ENCODE data around the gene SNX24. TPM values are rescaled to one million over a fixed set of nuclear protein-coding genes. Genes with fewer than 3 reads are reported as not detected.

SNX24 gene
- polyA plus RNA-seq, 1 experiment: 14.8 TPM

GRCh38 chr5:122885891-122886290 is 40.5 kb downstream of the SNX24 start:
- Histone ChIP-seq H3K4me3 (ENCODE audit: low read depth, low read length) (no peak overlapping the region), H3K27ac (ENCODE audit: low read depth, low read length) (no peak overlapping the region), H3K27me3 (ENCODE audit: control insufficient read depth, insufficient read depth, low read length) (no peaks in the 10 kb centered on the region), H3K9me3 (ENCODE audit: control insufficient read depth, insufficient read depth, low read length) (no peaks in the 10 kb centered on the region)
- no peak for TF ChIP-seq CTCF (IDR thresholded peaks at IDR 0.05; ENCODE audit: low read depth, low read length)
- ChIA-PET POLR2A (no interaction called here), CTCF (no interaction called here)
- no peak for DNase-seq (ENCODE audit: low read depth, low spot score)

GRCh38 chr5:122895141-122895540 is 49.7 kb downstream of the SNX24 start:
- Histone ChIP-seq H3K9me3 (ENCODE audit: control insufficient read depth, insufficient read depth, low read length) (no peaks in the 10 kb centered on the region), H3K4me3 (ENCODE audit: low read depth, low read length) (no peak overlapping the region), H3K27me3 (ENCODE audit: control insufficient read depth, insufficient read depth, low read length) (no peaks in the 10 kb centered on the region), H3K27ac (ENCODE audit: low read depth, low read length) (no peak overlapping the region)
- POLR2A ChIA-PET: no interaction called here
- no peak for TF ChIP-seq CTCF (IDR thresholded peaks at IDR 0.05; ENCODE audit: low read depth, low read length)
- CTCF ChIA-PET: interaction anchor here (1.5 to 2.2 kb wide), 2 partner anchors 191 to 450 kb away, joined by 6 to 7 read pairs; no protein-coding TSS in a partner anchor
- no peak for DNase-seq (ENCODE audit: low read depth, low spot score)

GRCh38 chr5:122896598-122897282 is 51.3 kb downstream of the SNX24 start:
- Histone ChIP-seq H3K27ac (ENCODE audit: low read depth, low read length) (no peak overlapping the region), H3K9me3 (ENCODE audit: control insufficient read depth, insufficient read depth, low read length) (no peaks in the 10 kb centered on the region), H3K4me3 (ENCODE audit: low read depth, low read length) (no peak overlapping the region), H3K27me3 (ENCODE audit: control insufficient read depth, insufficient read depth, low read length) (no peaks in the 10 kb centered on the region)
- DNase-seq (ENCODE audit: low read depth, low spot score): peak; percentile 70
- CTCF ChIA-PET: interaction anchor here (0.8 to 2.2 kb wide), 17 partner anchors 14 to 527 kb away, joined by 3 to 7 read pairs (median 4); partner anchors contain the start of genes CEP120 and SNX24
- POLR2A ChIA-PET: interaction anchor here (1.0 kb wide), 1 partner anchor 36 kb away, joined by 3 read pairs; no protein-coding TSS in a partner anchor
- TF ChIP-seq CTCF (IDR thresholded peaks at IDR 0.05; ENCODE audit: low read depth, low read length): peak; percentile 58

- Histone ChIP-seq H3K9me3 (ENCODE audit: control insufficient read depth, insufficient read depth, low read length) (no peaks in the 10 kb centered on the region), H3K4me3 (ENCODE audit: low read depth, low read length) (no peak overlapping the region), H3K27ac (ENCODE audit: low read depth, low read length) (no peak overlapping the region), H3K27me3 (ENCODE audit: control insufficient read depth, insufficient read depth, low read length) (no peaks in the 10 kb centered on the region)
- ChIA-PET CTCF (interaction anchor here (1.0 to 2.2 kb wide), 12 partner anchors 14 to 526 kb away, joined by 3 to 7 read pairs (median 4); partner anchors contain the start of genes CEP120 and SNX24), POLR2A (interaction anchor here (1.0 kb wide), 1 partner anchor 37 kb away, joined by 3 read pairs; no protein-coding TSS in a partner anchor)
- no peak for TF ChIP-seq CTCF (IDR thresholded peaks at IDR 0.05; ENCODE audit: low read depth, low read length)
- no peak for DNase-seq (ENCODE audit: low read depth, low spot score)
Observed at GRCh38 chr5:122897283-122897602, 51.8 kb downstream of the SNX24 start.

- CTCF ChIA-PET: no interaction called here
- POLR2A ChIA-PET: no interaction called here
Observed at GRCh38 chr5:122901346-122901745, 55.9 kb downstream of the SNX24 start.

More at GRCh38 chr5:122901346-122901745, 55.9 kb downstream of the SNX24 start:
- no peak overlapping the region for H3K4me3 ChIP-seq (ENCODE audit: low read depth, low read length)
- no peak for DNase-seq (ENCODE audit: low read depth, low spot score)
- no peak overlapping the region for H3K27ac ChIP-seq (ENCODE audit: low read depth, low read length)
- TF ChIP-seq CTCF (IDR thresholded peaks at IDR 0.05; ENCODE audit: low read depth, low read length): no peak
- no peaks in the 10 kb centered on the region for H3K27me3 ChIP-seq (ENCODE audit: control insufficient read depth, insufficient read depth, low read length)
- H3K9me3 ChIP-seq (ENCODE audit: control insufficient read depth, insufficient read depth, low read length): no peaks in the 10 kb centered on the region
